Measurements from ENCODE around the gene SSBP4. TPM values are rescaled to one million over a fixed set of nuclear protein-coding genes. Genes with fewer than 3 reads are reported as not detected.
A peak's percentile ranks its signal among the peaks of the same experiment; 100 is the strongest.

The SSBP4 gene
- total and polyA plus RNA-seq, 9 of the 15 experiments (the other 6 are each of a cell fraction or from before 2014, with no cell fraction given) = 1.1 to 189 (median 39.0) TPM

- TF ChIP-seq ZNF644 (tag; IDR thresholded peaks at IDR 0.05; ENCODE audit: low read depth) (no peak), ZNF584 (CRISPR knock-in tag; IDR thresholded peaks at IDR 0.05; ENCODE audit: low read depth) (no peak), ATF3 (IDR thresholded peaks at IDR 0.05) (no peak), ATF3 (CRISPR knock-in tag; conservative IDR thresholded peaks at IDR 0.05) (peak; percentile 30; the same call in 1 of the 2 replicates), ZNF655 (CRISPR knock-in tag; IDR thresholded peaks at IDR 0.05) (no peak), ZNF280A (IDR thresholded peaks at IDR 0.05; ENCODE audit: low read depth, partially characterized antibody) (no peak), KLF10 (CRISPR knock-in tag; IDR thresholded peaks at IDR 0.05) (no peak), MBD2 (IDR thresholded peaks at IDR 0.05; ENCODE audit: borderline replicate concordance, low read depth) (peak; percentile 65; the same call in 1 of the 2 replicates), ZFP30 (CRISPR knock-in tag; IDR thresholded peaks at IDR 0.05; ENCODE audit: borderline replicate concordance) (no peak), TFAP4 (CRISPR knock-in tag; IDR thresholded peaks at IDR 0.05; ENCODE audit: borderline replicate concordance) (peak; percentile 99), BACH1 (tag; IDR thresholded peaks at IDR 0.05) (no peak), CBX5 (IDR thresholded peaks at IDR 0.05; ENCODE audit: borderline replicate concordance, low read depth) (peak; percentile 57; the same call in 1 of the 2 replicates), MCM5 (IDR thresholded peaks at IDR 0.05; ENCODE audit: low read depth) (no peak), ZC3H4 (CRISPR knock-in tag; IDR thresholded peaks at IDR 0.05; ENCODE audit: borderline replicate concordance) (peak; percentile 83; the same call in 1 of the 2 replicates), HDAC2 (IDR thresholded peaks at IDR 0.05) (peak; percentile 63), PTTG1 (tag; IDR thresholded peaks at IDR 0.05; ENCODE audit: low read depth) (no peak), ZBTB43 (CRISPR knock-in tag; IDR thresholded peaks at IDR 0.05) (no peak), POLR3G (IDR thresholded peaks at IDR 0.05; ENCODE audit: extremely low read depth, insufficient read length, insufficient replicate concordance) (no peak), ZNF263 (CRISPR knock-in tag; IDR thresholded peaks at IDR 0.05; ENCODE audit: borderline replicate concordance) (peak; percentile 73), RNF2 (IDR thresholded peaks at IDR 0.05) (peak; percentile 85; the same call in 1 of the 2 replicates), ZNF384 (IDR thresholded peaks at IDR 0.05; ENCODE audit: low read depth, low read length) (peak; percentile 54; the same call in 1 of the 2 replicates), ZNF830 (CRISPR knock-in tag; IDR thresholded peaks at IDR 0.05) (no peak), ZNF311 (CRISPR knock-in tag; IDR thresholded peaks at IDR 0.05) (no peak)
Measured at GRCh38 chr19:18388100-18388959, 30.9 kb upstream of the SSBP4 start (continued).

All from K562 (cell line).